Measurements from ENCODE around the gene IGFBP5. TPM values are rescaled to one million over a fixed set of nuclear protein-coding genes. Genes with fewer than 3 reads are reported as not detected.

IGFBP5 gene
- total and polyA plus RNA-seq, 2 experiments from 2014 or later = 113 to 232 TPM

GRCh38 chr2:216694082-216694825 lies 1.1 kb downstream of the IGFBP5 start:
- H3K9me2 ChIP-seq (replicated peaks; ENCODE audit: insufficient read depth) = no peaks in the 10 kb centered on the region
- peaks cover 17% of the 10 kb centered on the region for H4K20me1 ChIP-seq (ENCODE audit: insufficient read depth, poor library complexity, severe bottlenecking)
- under 1% methylated on average over 46 of the region's 59 CpGs for WGBS (ENCODE audit: low lambda C conversion rate, missing lambda C conversion rate)
- H3K4me2 ChIP-seq = peak overlapping the region; percentile 94
- peak overlapping the region; percentile 88 for H3K27ac ChIP-seq
- H3K4me1 ChIP-seq (ENCODE audit: insufficient read depth) = peaks cover 48% of the 10 kb centered on the region
- H3K27me3 ChIP-seq = no peaks in the 10 kb centered on the region
- no peak for TF ChIP-seq EZH2phosphoT487 (IDR thresholded peaks at IDR 0.05; ENCODE audit: low read depth, severe bottlenecking, unreplicated experiment)
- peak; percentile 32 for TF ChIP-seq EZH2 (IDR thresholded peaks at IDR 0.05; ENCODE audit: borderline replicate concordance)
- H3K4me3 ChIP-seq = peak overlapping the region; percentile 61
- peaks cover 41% of the 10 kb centered on the region for H3K79me2 ChIP-seq
- peak; percentile 77 for DNase-seq (ENCODE audit: low spot score)
- H3K36me3 ChIP-seq (replicated peaks; ENCODE audit: insufficient read depth, low read depth) = no peaks in the 10 kb centered on the region
- no peaks in the 10 kb centered on the region for H3K9me3 ChIP-seq (ENCODE audit: low read depth)
- peak overlapping the region; percentile 24 for H2AFZ ChIP-seq

- DNase-seq (ENCODE audit: low spot score) = no peak
- H3K27me3 ChIP-seq = no peaks in the 10 kb centered on the region
- H3K4me3 ChIP-seq = peak overlapping the region; percentile 61
- H3K4me2 ChIP-seq = peak overlapping the region; percentile 94
- WGBS (ENCODE audit: low lambda C conversion rate, missing lambda C conversion rate) = 3% methylated on average over 12 of the region's 15 CpGs
- no peaks in the 10 kb centered on the region for H3K9me2 ChIP-seq (replicated peaks; ENCODE audit: insufficient read depth)
- no peaks in the 10 kb centered on the region for H3K9me3 ChIP-seq (ENCODE audit: low read depth)
- H3K36me3 ChIP-seq (replicated peaks; ENCODE audit: insufficient read depth, low read depth) = no peaks in the 10 kb centered on the region
- no peak for TF ChIP-seq EZH2 (IDR thresholded peaks at IDR 0.05; ENCODE audit: borderline replicate concordance)
- no peak for TF ChIP-seq EZH2phosphoT487 (IDR thresholded peaks at IDR 0.05; ENCODE audit: low read depth, severe bottlenecking, unreplicated experiment)
- TF ChIP-seq CTCF (IDR thresholded peaks at IDR 0.05; ENCODE audit: poor library complexity) = no peak
- H3K27ac ChIP-seq = peak overlapping the region; percentile 88
- peaks cover 43% of the 10 kb centered on the region for H3K4me1 ChIP-seq (ENCODE audit: insufficient read depth)
- H2AFZ ChIP-seq = peak overlapping the region; percentile 24
- peaks cover 21% of the 10 kb centered on the region for H4K20me1 ChIP-seq (ENCODE audit: insufficient read depth, poor library complexity, severe bottlenecking)
- H3K79me2 ChIP-seq = peaks cover 48% of the 10 kb centered on the region
These were observed 1.8 kb downstream of the IGFBP5 start for GRCh38 chr2:216693414-216694080.

GRCh38 chr2:216692636-216693413 lies 2.5 kb downstream of the IGFBP5 start:
- H3K4me2 ChIP-seq = peak overlapping the region; percentile 94
- peak overlapping the region; percentile 82 for H3K27ac ChIP-seq
- no peaks in the 10 kb centered on the region for H3K27me3 ChIP-seq
- no peak for TF ChIP-seq EZH2phosphoT487 (IDR thresholded peaks at IDR 0.05; ENCODE audit: low read depth, severe bottlenecking, unreplicated experiment)
- peak overlapping the region; percentile 42 for H2AFZ ChIP-seq
- no peaks in the 10 kb centered on the region for H3K9me3 ChIP-seq (ENCODE audit: low read depth)
- H3K36me3 ChIP-seq (replicated peaks; ENCODE audit: insufficient read depth, low read depth) = no peaks in the 10 kb centered on the region
- H3K4me1 ChIP-seq (ENCODE audit: insufficient read depth) = peaks cover 36% of the 10 kb centered on the region
- H4K20me1 ChIP-seq (ENCODE audit: insufficient read depth, poor library complexity, severe bottlenecking) = peaks cover 27% of the 10 kb centered on the region
- H3K4me3 ChIP-seq = peak overlapping the region; percentile 68
- H3K9me2 ChIP-seq (replicated peaks; ENCODE audit: insufficient read depth) = no peaks in the 10 kb centered on the region
- peak; percentile 88 for DNase-seq (ENCODE audit: low spot score)
- 2% methylated on average over 28 of the region's 28 CpGs for WGBS (ENCODE audit: low lambda C conversion rate, missing lambda C conversion rate)
- peaks cover 55% of the 10 kb centered on the region for H3K79me2 ChIP-seq

- H3K36me3 ChIP-seq (replicated peaks; ENCODE audit: insufficient read depth, low read depth) = no peaks in the 10 kb centered on the region
- peak overlapping the region; percentile 82 for H3K27ac ChIP-seq
- 16% methylated on average over 16 of the region's 23 CpGs for WGBS (ENCODE audit: low lambda C conversion rate, missing lambda C conversion rate)
- H3K9me3 ChIP-seq (ENCODE audit: low read depth) = no peaks in the 10 kb centered on the region
- H3K4me3 ChIP-seq = peak overlapping the region; percentile 36
- peaks cover 19% of the 10 kb centered on the region for H3K4me1 ChIP-seq (ENCODE audit: insufficient read depth)
- no peak overlapping the region for H2AFZ ChIP-seq
- no peaks in the 10 kb centered on the region for H3K27me3 ChIP-seq
- peaks cover 57% of the 10 kb centered on the region for H3K79me2 ChIP-seq
- H3K9me2 ChIP-seq (replicated peaks; ENCODE audit: insufficient read depth) = no peaks in the 10 kb centered on the region
- DNase-seq (ENCODE audit: low spot score) = peak; percentile 88
- TF ChIP-seq CTCF (IDR thresholded peaks at IDR 0.05; ENCODE audit: poor library complexity) (no peak), EZH2phosphoT487 (IDR thresholded peaks at IDR 0.05; ENCODE audit: low read depth, severe bottlenecking, unreplicated experiment) (no peak), EZH2 (IDR thresholded peaks at IDR 0.05; ENCODE audit: borderline replicate concordance) (no peak)
- peaks cover 39% of the 10 kb centered on the region for H4K20me1 ChIP-seq (ENCODE audit: insufficient read depth, poor library complexity, severe bottlenecking)
- peak overlapping the region; percentile 94 for H3K4me2 ChIP-seq
These were observed 4.3 kb downstream of the IGFBP5 start for GRCh38 chr2:216690853-216691741.
